Activated CD4-positive, alpha-beta T cell treated with anti-CD3 and anti-CD28 coated beads, Interleukin-2, Interleukin-6, amounts not matched to agents 100 ng/mL and 50 ng/mL, durations not matched to agents 16 hours and 8 hours (primary cell): ENCODE measurements around the gene CNPY1.
A peak's percentile ranks its signal among the peaks of the same experiment; 100 is the strongest.

ENCODE experiments used
- DNase-seq: peaks from one replicate; pipeline ENCODE4 v3.0.0-alpha.2; 2020

The CNPY1 gene

GRCh38 chr7:155509725-155510551 lies 36.4 kb downstream of the CNPY1 start:
- DNase-seq: peak; percentile 8

GRCh38 chr7:155509359-155509724 lies 37.0 kb downstream of the CNPY1 start:
- no peak for DNase-seq

GRCh38 chr7:155508376-155509358 lies 37.7 kb downstream of the CNPY1 start:
- no peak for DNase-seq

GRCh38 chr7:155507576-155507975 lies 38.8 kb downstream of the CNPY1 start:
- no peak for DNase-seq

- DNase-seq: peak; percentile 29
These were observed 39.5 kb downstream of the CNPY1 start for GRCh38 chr7:155506854-155507337.

- no peak for DNase-seq
These were observed 41.0 kb downstream of the CNPY1 start for GRCh38 chr7:155505422-155505793.

GRCh38 chr7:155497149-155497901 lies 49.0 kb downstream of the CNPY1 start:
- no peak for DNase-seq

GRCh38 chr7:155496267-155497005 lies 49.9 kb downstream of the CNPY1 start:
- no peak for DNase-seq

- DNase-seq: no peak
These were observed 50.7 kb downstream of the CNPY1 start for GRCh38 chr7:155495440-155496248.

- DNase-seq: no peak
These were observed 51.8 kb downstream of the CNPY1 start for GRCh38 chr7:155494551-155494950.

GRCh38 chr7:155493744-155494538 lies 52.4 kb downstream of the CNPY1 start:
- no peak for DNase-seq

GRCh38 chr7:155491812-155492211 lies 54.5 kb downstream of the CNPY1 start:
- no peak for DNase-seq

- DNase-seq: peak; percentile 38
These were observed 55.4 kb downstream of the CNPY1 start for GRCh38 chr7:155490697-155491628.

GRCh38 chr7:155489862-155490696 lies 56.3 kb downstream of the CNPY1 start:
- DNase-seq: no peak

- no peak for DNase-seq
These were observed 57.1 kb downstream of the CNPY1 start for GRCh38 chr7:155489158-155489840.

- DNase-seq: no peak
These were observed 57.8 kb downstream of the CNPY1 start for GRCh38 chr7:155488483-155489127.
